Brain microvascular endothelial cell (primary cell): ENCODE data around the gene DDB1.
A peak's percentile ranks its signal among the peaks of the same experiment; 100 is the strongest.

ENCODE experiments used
- DNase-seq: peaks from one replicate; pipeline ENCODE4 v3.0.0-alpha.2; 2020
- H3K27ac ChIP-seq: fragments of 250-450 bp; sonication (Bioruptor Pico); 2 replicates; pipeline ENCODE4 v1.5.1; 2020; ENCODE audit warnings: mild to moderate bottlenecking, moderate library complexity
- H3K27me3 ChIP-seq: fragments of 250-450 bp; sonication (Bioruptor Pico); replicated peaks from 2 replicates; pipeline ENCODE4 v1.5.1; 2020; ENCODE audit warnings: mild to moderate bottlenecking
- H3K36me3 ChIP-seq: fragments of 250-450 bp; sonication (Bioruptor Pico); replicated peaks from 2 replicates; pipeline ENCODE4 v1.5.1; 2020; ENCODE audit warnings: mild to moderate bottlenecking
- H3K4me3 ChIP-seq: 2 replicates; pipeline ENCODE4 v1.5.1; 2011; ENCODE audit warnings: low read depth, mild to moderate bottlenecking, control low read depth, low read length, moderate library complexity
- in situ Hi-C: cut with HindIII; loops from 2 replicates; pipeline ENCODE4 v1.10.0; 2017; ENCODE audit warnings: low sequenced_read_pairs, low pct_ligation_motif_present
- TF ChIP-seq, protein P1 (sequence below): IDR thresholded peaks from 2 replicates; pipeline ENCODE4 v1.5.1; 2011; ENCODE audit warnings: low read depth, mild to moderate bottlenecking, moderate library complexity, low read length, control low read depth, inconsistent platforms; ENCODE audit errors: missing control alignments

Gene DDB1

GRCh38 chr11:61297341-61297740 is 35.6 kb downstream of the DDB1 start:
- H3K27me3 ChIP-seq, result no peaks in the 10 kb centered on the region
- in situ Hi-C loops, result no loop called here
- TF ChIP-seq, protein P1, sequence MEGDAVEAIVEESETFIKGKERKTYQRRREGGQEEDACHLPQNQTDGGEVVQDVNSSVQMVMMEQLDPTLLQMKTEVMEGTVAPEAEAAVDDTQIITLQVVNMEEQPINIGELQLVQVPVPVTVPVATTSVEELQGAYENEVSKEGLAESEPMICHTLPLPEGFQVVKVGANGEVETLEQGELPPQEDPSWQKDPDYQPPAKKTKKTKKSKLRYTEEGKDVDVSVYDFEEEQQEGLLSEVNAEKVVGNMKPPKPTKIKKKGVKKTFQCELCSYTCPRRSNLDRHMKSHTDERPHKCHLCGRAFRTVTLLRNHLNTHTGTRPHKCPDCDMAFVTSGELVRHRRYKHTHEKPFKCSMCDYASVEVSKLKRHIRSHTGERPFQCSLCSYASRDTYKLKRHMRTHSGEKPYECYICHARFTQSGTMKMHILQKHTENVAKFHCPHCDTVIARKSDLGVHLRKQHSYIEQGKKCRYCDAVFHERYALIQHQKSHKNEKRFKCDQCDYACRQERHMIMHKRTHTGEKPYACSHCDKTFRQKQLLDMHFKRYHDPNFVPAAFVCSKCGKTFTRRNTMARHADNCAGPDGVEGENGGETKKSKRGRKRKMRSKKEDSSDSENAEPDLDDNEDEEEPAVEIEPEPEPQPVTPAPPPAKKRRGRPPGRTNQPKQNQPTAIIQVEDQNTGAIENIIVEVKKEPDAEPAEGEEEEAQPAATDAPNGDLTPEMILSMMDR, result no peak
- H3K4me3 ChIP-seq, result no peak overlapping the region
- peak overlapping the region; percentile 74 for H3K27ac ChIP-seq
- peak; percentile 14 for DNase-seq
- H3K36me3 ChIP-seq, result peaks cover 34% of the 10 kb centered on the region

DNA sequence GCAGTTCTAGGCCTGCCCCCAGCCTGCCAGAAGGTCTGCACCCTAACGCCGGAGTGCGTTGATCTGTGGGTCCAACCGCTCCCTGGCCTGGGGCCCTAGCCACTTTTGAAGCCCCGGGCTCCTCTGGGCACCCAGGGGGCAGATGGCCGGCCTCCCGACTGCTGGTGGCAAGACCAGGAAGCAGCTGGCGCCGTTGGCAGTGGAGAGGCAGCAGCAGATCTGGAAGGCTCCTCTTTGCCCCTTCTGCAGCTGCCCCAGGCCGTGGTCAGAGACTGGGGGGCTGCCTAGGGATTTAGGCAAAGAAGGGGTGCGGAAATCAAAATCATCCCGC is 37.3 kb downstream of the DDB1 start:
- TF ChIP-seq, protein P1, result no peak
- in situ Hi-C loops, result no loop called here
- Histone ChIP-seq H3K27me3 (no peaks in the 10 kb centered on the region), H3K4me3 (no peak overlapping the region), H3K27ac (no peak overlapping the region), H3K36me3 (peaks cover 18% of the 10 kb centered on the region)
- no peak for DNase-seq

DNA sequence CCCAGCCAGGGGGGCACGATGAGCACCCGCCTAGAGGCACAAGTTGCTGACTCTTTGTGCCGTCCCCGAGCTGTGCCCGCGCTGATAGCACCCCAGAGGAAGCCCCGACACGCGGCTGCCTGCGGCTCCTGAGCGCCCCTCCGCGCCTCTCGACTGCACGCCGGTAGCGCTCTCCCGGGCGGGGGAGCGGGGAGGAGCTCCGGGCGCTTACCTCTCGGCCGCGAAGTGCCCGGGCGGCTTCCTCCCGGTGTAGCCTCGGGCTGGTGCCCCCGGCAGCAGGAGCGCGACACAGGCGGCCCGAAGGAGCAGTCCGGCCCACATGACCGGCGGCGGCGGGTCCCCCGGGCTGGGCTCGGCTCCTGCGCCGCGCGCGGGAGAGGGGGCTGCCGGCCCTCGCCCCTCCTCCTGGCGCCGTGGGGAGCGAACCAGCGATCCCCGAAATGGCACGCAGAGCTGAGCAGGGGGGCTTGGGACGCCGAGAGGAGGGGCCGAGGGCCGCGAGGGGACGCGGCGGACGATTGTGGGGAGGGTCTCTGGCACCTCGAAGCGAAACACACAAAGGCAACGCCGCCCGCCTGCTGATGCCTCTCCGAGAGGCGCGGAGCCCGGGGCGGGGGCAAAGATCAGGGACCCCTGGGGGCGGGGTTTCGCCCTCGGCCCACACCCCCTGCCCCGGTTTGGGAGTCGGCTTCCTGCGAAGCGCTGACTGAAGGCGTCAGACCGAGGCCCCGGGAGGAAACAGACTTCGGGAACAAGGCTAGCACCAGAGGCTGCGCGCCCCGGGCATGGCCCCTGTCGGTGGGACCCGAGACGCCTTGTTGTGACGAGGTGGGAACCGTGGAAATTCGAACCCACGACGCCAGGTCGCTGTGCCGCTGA is 37.9 kb downstream of the DDB1 start, which contains the start of gene VWCE:
VWCE (minus strand) TSS at position 600 of the 879 bp plus-strand sequence; CDS start at position 321, 279 bp downstream.
- TF ChIP-seq, protein P1, result peak; percentile 43
- H3K27ac ChIP-seq, result no peak within 1 kb of the TSS
- no peaks in the 10 kb centered on the region for H3K27me3 ChIP-seq
- peaks cover 12% of the 10 kb centered on the region for H3K36me3 ChIP-seq
- in situ Hi-C loops, result no loop called here
- H3K4me3 ChIP-seq, result peak within 1 kb of the TSS; percentile 49
- peak; percentile 15 for DNase-seq

- Histone ChIP-seq H3K36me3 (peaks cover 4% of the 10 kb centered on the region), H3K27ac (no peak overlapping the region), H3K27me3 (no peaks in the 10 kb centered on the region), H3K4me3 (peak overlapping the region; percentile 49)
- TF ChIP-seq, protein P1, result peak; percentile 32
- in situ Hi-C loops, result no loop called here
- DNase-seq, result peak; percentile 34
Observed at GRCh38 chr11:61293867-61294716, 38.8 kb downstream of the DDB1 start.

- in situ Hi-C loops, result no loop called here
- DNase-seq, result no peak
Observed at GRCh38 chr11:61292356-61292755, 40.5 kb downstream of the DDB1 start.

More at GRCh38 chr11:61292356-61292755, 40.5 kb downstream of the DDB1 start:
- TF ChIP-seq, protein P1, result no peak
- no peaks in the 10 kb centered on the region for H3K36me3 ChIP-seq
- H3K4me3 ChIP-seq, result no peak overlapping the region
- H3K27ac ChIP-seq, result no peak overlapping the region
- H3K27me3 ChIP-seq, result no peaks in the 10 kb centered on the region
